Choroid plexus epithelial cell (primary cell): ENCODE measurements around the gene ZHX3.

ENCODE experiments used
- DNase-seq: peaks from one replicate; pipeline ENCODE4 v3.0.0-alpha.2; 2010; ENCODE audit warnings: low read depth
- H3K4me3 ChIP-seq: 2 replicates; pipeline ENCODE4 v1.5.1; 2011; ENCODE audit warnings: low read depth, mild to moderate bottlenecking, control low read depth, low read length, moderate library complexity
- TF ChIP-seq, protein P1 (sequence below): conservative IDR thresholded peaks from 2 replicates; pipeline ENCODE4 v1.5.1; 2011; ENCODE audit warnings: low read depth, mild to moderate bottlenecking, control low read depth, inconsistent platforms, low read length, moderate library complexity

Gene ZHX3

DNA sequence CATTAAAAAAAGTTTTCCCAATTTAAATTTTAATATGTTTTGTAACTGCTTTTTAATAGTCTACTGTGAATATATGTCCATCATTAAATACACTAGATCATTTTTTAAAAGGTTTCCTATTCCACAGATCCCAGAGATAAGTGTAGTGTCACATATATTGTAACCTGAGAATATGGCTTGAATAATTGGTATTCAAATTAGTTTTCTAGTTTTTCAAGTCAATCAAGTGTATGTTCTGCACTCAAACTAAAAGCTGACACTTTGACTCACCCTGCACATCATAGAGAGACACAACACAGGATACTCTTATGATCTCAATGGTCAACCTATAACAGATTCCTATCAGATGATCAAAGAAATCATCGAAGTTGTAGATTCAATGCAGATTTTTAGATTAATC is 49.1 kb downstream of the ZHX3 start:
- TF ChIP-seq, protein P1, sequence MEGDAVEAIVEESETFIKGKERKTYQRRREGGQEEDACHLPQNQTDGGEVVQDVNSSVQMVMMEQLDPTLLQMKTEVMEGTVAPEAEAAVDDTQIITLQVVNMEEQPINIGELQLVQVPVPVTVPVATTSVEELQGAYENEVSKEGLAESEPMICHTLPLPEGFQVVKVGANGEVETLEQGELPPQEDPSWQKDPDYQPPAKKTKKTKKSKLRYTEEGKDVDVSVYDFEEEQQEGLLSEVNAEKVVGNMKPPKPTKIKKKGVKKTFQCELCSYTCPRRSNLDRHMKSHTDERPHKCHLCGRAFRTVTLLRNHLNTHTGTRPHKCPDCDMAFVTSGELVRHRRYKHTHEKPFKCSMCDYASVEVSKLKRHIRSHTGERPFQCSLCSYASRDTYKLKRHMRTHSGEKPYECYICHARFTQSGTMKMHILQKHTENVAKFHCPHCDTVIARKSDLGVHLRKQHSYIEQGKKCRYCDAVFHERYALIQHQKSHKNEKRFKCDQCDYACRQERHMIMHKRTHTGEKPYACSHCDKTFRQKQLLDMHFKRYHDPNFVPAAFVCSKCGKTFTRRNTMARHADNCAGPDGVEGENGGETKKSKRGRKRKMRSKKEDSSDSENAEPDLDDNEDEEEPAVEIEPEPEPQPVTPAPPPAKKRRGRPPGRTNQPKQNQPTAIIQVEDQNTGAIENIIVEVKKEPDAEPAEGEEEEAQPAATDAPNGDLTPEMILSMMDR, result no peak

DNA sequence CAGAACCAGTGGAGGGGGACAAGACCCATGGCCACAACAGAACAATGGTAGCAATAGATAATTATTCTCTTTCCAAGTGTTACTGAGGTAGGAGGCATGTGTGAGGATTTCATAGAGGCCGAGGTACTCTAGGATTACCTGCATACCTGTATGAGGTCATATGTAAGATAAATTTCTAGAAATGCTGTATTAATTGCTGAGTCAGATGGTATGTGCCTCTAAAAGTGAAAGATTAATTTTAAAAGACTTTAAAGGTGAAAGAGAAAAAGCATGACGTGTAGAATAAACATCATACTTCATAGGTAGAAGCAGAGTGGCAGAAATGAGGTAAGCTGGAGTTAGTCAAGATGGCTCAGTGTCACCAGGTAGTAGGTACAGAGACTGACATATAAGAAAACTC is 51.6 kb downstream of the ZHX3 start:
- TF ChIP-seq, protein P1, result no peak
- DNase-seq, result no peak
- no peak overlapping the region for H3K4me3 ChIP-seq

More for the DNA sequence above, 49.1 kb downstream of the ZHX3 start:
- no peak overlapping the region for H3K4me3 ChIP-seq
- no peak for DNase-seq

DNA sequence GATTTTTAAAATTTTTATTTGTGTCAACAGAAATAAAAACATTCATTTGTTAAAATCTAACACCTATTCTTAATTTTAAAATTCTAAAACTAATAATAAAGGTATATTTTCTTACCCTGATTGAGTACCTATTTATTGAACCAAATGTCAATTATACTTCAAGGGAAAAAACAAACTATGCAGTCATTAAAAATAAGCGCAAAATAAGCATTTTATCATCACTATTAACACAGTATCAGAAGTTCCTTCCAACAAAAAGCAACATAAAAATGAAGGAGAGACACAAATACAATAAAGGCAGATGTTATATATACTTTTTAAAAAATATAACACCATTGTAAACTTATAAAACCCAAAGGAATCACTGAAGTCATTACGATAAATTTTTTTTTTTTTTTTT is 52.7 kb downstream of the ZHX3 start:
- no peak for DNase-seq
- TF ChIP-seq, protein P1, result no peak
- no peak overlapping the region for H3K4me3 ChIP-seq

DNA sequence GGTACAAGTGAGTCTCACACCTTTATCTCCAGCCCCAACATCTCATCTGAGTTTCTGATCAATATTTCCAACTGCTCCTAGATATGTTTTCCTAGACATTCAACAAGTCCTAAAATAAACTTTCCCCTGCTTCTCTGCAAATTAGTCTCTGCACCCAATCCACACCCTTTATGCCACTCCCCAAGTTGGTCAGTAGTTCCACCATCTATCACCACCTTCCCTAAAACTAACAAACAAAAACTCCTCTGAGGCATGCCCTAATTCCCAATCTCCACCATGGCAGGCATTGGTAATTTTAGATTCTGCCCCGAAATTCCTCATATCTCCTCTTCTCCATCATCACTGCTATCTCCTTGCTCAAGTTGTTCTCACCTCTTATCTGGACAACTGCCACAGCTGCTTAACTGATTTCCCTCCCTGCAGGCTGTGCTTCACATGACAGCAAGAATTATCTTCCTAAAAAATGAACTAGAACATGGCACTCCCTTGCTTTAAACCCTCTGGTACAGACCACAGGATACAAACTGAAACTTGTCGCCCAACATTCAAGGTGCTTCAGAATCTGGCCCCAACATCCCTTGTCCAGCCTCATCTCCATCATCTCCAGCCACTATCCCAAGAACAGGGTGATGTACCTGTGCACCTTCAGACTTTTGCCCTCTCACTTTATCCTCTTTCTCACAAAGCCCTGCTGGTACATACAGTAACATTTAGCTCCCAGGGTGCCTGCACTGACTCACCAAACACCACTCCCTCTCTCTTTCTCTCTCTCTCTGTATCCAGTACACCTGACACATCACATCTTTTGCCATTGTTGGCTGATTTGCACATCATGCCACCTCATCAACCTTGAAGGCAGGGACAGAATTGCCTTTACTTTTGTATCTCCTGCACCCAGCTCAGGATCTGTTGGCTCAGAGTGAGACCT is 55.5 kb downstream of the ZHX3 start:
- TF ChIP-seq, protein P1, result no peak
- H3K4me3 ChIP-seq, result no peak overlapping the region
- DNase-seq, result no peak

DNA sequence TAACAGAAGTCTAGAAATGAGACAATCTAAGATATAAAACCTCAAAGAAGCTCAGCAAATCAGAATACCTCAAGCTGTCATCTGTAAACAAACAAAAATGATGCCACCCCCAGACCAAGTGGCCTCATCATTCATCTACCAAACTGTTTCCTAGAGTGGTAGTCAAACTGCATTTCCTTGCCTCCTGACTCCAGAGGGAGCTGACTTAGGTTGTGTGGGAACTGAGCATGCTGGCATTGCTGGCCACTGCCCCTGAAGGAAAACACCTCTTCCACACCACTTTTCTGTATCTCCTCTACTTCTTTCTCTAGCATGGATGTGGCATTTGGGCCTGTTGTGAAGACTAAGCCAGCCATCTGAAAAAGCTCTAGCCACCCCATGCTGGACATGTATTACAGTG is 56.3 kb downstream of the ZHX3 start:
- TF ChIP-seq, protein P1, result no peak
- no peak overlapping the region for H3K4me3 ChIP-seq
- no peak for DNase-seq

DNA sequence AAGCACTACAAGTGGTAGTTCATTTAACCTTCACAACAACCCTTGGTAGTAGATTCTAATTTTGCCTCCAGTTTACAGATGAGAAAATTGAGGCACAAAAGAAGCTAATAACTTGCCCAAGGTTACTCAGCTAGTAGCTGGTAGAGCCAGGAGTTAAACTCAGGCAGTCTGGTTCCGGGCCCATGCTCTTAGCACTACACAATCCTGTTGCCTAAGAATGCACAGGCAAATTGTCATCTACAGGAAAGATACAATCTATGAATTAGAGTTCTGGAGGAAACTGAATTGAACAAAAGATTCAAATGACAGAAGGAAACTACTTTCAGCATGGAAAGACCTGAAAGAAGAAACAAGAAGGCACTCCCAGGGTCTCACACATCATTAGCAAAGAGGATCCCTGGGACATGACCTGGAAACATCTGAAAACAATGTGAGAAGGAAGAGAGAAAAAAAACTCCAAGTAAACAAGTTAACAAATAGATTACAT is 56.8 kb downstream of the ZHX3 start:
- TF ChIP-seq, protein P1, result no peak
- no peak for DNase-seq
- no peak overlapping the region for H3K4me3 ChIP-seq

DNA sequence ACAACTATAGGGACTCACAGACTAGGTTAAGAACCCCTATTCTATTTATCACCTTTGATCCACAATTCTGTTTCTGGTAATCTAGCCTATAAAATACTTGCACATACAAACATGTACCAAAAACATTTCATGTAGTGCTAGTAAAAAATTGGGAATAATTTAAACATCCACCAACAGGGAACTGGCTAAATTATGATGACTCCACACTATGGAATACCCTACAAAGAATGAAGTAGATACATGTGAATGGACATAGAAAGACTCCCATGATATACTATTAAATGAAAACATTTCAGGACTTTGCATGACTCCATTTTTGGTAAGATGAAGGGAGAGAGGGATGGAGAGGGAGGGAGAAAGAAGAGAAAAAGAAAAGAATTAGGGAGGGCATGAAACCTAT is 58.2 kb downstream of the ZHX3 start:
- TF ChIP-seq, protein P1, result no peak
- no peak overlapping the region for H3K4me3 ChIP-seq
- DNase-seq, result no peak
